Esophagus muscularis mucosa (tissue), 4 donors: Measurements from ENCODE around the gene TRIM40. TPM values are rescaled to one million over a fixed set of nuclear protein-coding genes. Genes with fewer than 3 reads are reported as not detected.

Experiments used
- DNase-seq: peaks from one replicate; pipeline ENCODE4 v3.0.0-alpha.2; 2017; ENCODE audit errors: extremely low spot score
- H3K27ac ChIP-seq, 4 donors: fragments of 200-600 bp; sonication (generic); replicated peaks in 1 of 4; 1 replicate in 3 of 4; 2 replicates in 1 of 4; pipeline ENCODE4 v1.5.1; 2016 to 2019; ENCODE audit warnings: mild to moderate bottlenecking in 1 of 4
- H3K27me3 ChIP-seq, 4 donors: fragments of 200-600 bp; sonication (generic); one replicate each; pipeline versions ENCODE4 v1.5.1 to v1.6.0; 2016 to 2019
- H3K36me3 ChIP-seq, 4 donors: fragments of 200-600 bp; sonication (generic); one replicate each; pipeline ENCODE4 v1.5.1; 2016 to 2019
- H3K4me1 ChIP-seq, 4 donors: fragments of 200-600 bp; sonication (generic); one replicate each; pipeline ENCODE4 v1.5.1; 2016 to 2019
- H3K4me3 ChIP-seq, 4 donors: fragments of 200-600 bp; sonication (generic); 1 replicate in 2 of 4; 2 replicates in 2 of 4; pipeline ENCODE4 v1.5.1; 2016 to 2019; ENCODE audit warnings: mild to moderate bottlenecking in 4 of 4, moderate library complexity in 1 of 4
- H3K9me3 ChIP-seq, 4 donors: fragments of 200-600 bp; sonication (generic); 1 replicate in 3 of 4; 2 replicates in 1 of 4; pipeline ENCODE4 v1.5.1; 2016 to 2019
- CTCF ChIP-seq, 3 experiments: fragments of 200-600 bp in 2 of 3; fragments of 450-650 bp in 1 of 3; sonication (generic) in 2 of 3; IDR thresholded peaks; one replicate each; pipeline ENCODE4 v1.5.1; 2017 to 2019; ENCODE audit warnings: antibody characterized with exemption in 3 of 3, mild to moderate bottlenecking in 2 of 3, moderate library complexity in 1 of 3
- EP300 ChIP-seq: sonication (generic); formaldehyde crosslinking; IDR thresholded peaks from one replicate; pipeline ENCODE4 v1.6.1; 2017; ENCODE audit warnings: antibody characterized with exemption
- POLR2A ChIP-seq: fragments of 450-650 bp; IDR thresholded peaks from one replicate; pipeline ENCODE4 v1.6.1; 2017; ENCODE audit warnings: antibody characterized with exemption, moderate library complexity, mild to moderate bottlenecking, low read depth
- POLR2AphosphoS5 ChIP-seq, 2 donors: sonication (generic); formaldehyde crosslinking; IDR thresholded peaks; one replicate each; pipeline ENCODE4 v1.6.1; 2017; ENCODE audit warnings: antibody characterized with exemption in 2 of 2
- WGBS: methylation state at CpG from one replicate; pipeline ENCODE4 v1.1.5; 2018; 5-methylcytosine and 5-hydroxymethylcytosine counted together
- intact Hi-C: fragments of 100-400 bp; cut with DNase I; formaldehyde crosslinking; loops from one replicate; pipeline ENCODE4 v1.15.1; 2023
- total RNA-seq, 4 donors: library from RNA; depleted of rRNA; stranded (reverse); fragments of >200 nt; gene quantifications; one replicate each; pipeline versions ENCODE4 v1.1.0 to v1.2.1, GENCODE V29; 2016

TRIM40 gene
- total RNA-seq, 4 donors from 2014 or later = not detected

- H3K4me3 ChIP-seq = no peak overlapping the region
- 93% methylated on average over 20 of the region's 20 CpGs for WGBS
- H3K9me3 ChIP-seq = no peaks in the 10 kb centered on the region
- intact Hi-C loops = no loop called here
- no peaks in the 10 kb centered on the region for H3K27me3 ChIP-seq
- H3K36me3 ChIP-seq = peaks cover 37 to 64% (median 56%) of the 10 kb centered on the region in 4 donors
- DNase-seq = peak; percentile 80
- TF ChIP-seq POLR2A (no peak), CTCF (IDR thresholded peaks at IDR 0.05) (no peak), EP300 (no peak), POLR2AphosphoS5 (IDR thresholded peaks at IDR 0.05) (no peak)
- H3K4me1 ChIP-seq = no peaks in the 10 kb centered on the region
- H3K27ac ChIP-seq = no peak overlapping the region
These were observed 50.0 kb downstream of the TRIM40 start for GRCh38 chr6:30185846-30186484.

- Histone ChIP-seq H3K27ac (no peak overlapping the region), H3K4me3 (no peak overlapping the region), H3K4me1 (no peaks in the 10 kb centered on the region), H3K36me3 (peaks cover 37 to 86% (median 76%) of the 10 kb centered on the region in 4 donors), H3K9me3 (no peaks in the 10 kb centered on the region), H3K27me3 (no peaks in the 10 kb centered on the region)
- intact Hi-C loops = no loop called here
- peak; percentile 75 for DNase-seq
- 94% methylated on average over 5 of the region's 5 CpGs for WGBS
- TF ChIP-seq POLR2AphosphoS5 (IDR thresholded peaks at IDR 0.05) (no peak), CTCF (IDR thresholded peaks at IDR 0.05) (no peak), POLR2A (no peak)
These were observed 52.6 kb downstream of the TRIM40 start for GRCh38 chr6:30188541-30188940.

GRCh38 chr6:30192076-30192475, 56.1 kb downstream of the TRIM40 start:
- peak; percentile 70 for DNase-seq
- Histone ChIP-seq H3K36me3 (peaks cover 43 to 93% (median 88%) of the 10 kb centered on the region in 4 donors), H3K27ac (no peak overlapping the region), H3K27me3 (no peaks in the 10 kb centered on the region), H3K4me3 (no peak overlapping the region), H3K9me3 (no peaks in the 10 kb centered on the region), H3K4me1 (no peaks in the 10 kb centered on the region)
- intact Hi-C loops = no loop called here
- 89% methylated on average over 7 of the region's 7 CpGs for WGBS
- TF ChIP-seq EP300 (no peak), CTCF (IDR thresholded peaks at IDR 0.05) (no peak), POLR2A (no peak), POLR2AphosphoS5 (IDR thresholded peaks at IDR 0.05) (no peak)

- H3K9me3 ChIP-seq = no peaks in the 10 kb centered on the region
- H3K4me1 ChIP-seq = no peaks in the 10 kb centered on the region
- H3K4me3 ChIP-seq = no peak overlapping the region
- H3K27ac ChIP-seq = no peak overlapping the region
- intact Hi-C loops = no loop called here
- DNase-seq = peak; percentile 64
- no peaks in the 10 kb centered on the region for H3K27me3 ChIP-seq
- WGBS = 85% methylated on average over 8 of the region's 8 CpGs
- peaks cover 40 to 95% (median 90%) of the 10 kb centered on the region in 4 donors for H3K36me3 ChIP-seq
- TF ChIP-seq POLR2A (no peak), EP300 (no peak), CTCF (IDR thresholded peaks at IDR 0.05) (no peak), POLR2AphosphoS5 (IDR thresholded peaks at IDR 0.05) (no peak)
These were observed 59.1 kb downstream of the TRIM40 start for GRCh38 chr6:30194797-30195690.
